Hematopoietic multipotent progenitor cell treated with erythropoietin and hydrocortisone succinate and interleukin-3 and kit ligand, for 4 days (in vitro differentiated cells): ENCODE data around the gene FOXD3.

ENCODE experiments used
- DNase-seq: peaks from one replicate; pipeline ENCODE4 v3.0.0-alpha.2; 2015

FOXD3 gene

DNA sequence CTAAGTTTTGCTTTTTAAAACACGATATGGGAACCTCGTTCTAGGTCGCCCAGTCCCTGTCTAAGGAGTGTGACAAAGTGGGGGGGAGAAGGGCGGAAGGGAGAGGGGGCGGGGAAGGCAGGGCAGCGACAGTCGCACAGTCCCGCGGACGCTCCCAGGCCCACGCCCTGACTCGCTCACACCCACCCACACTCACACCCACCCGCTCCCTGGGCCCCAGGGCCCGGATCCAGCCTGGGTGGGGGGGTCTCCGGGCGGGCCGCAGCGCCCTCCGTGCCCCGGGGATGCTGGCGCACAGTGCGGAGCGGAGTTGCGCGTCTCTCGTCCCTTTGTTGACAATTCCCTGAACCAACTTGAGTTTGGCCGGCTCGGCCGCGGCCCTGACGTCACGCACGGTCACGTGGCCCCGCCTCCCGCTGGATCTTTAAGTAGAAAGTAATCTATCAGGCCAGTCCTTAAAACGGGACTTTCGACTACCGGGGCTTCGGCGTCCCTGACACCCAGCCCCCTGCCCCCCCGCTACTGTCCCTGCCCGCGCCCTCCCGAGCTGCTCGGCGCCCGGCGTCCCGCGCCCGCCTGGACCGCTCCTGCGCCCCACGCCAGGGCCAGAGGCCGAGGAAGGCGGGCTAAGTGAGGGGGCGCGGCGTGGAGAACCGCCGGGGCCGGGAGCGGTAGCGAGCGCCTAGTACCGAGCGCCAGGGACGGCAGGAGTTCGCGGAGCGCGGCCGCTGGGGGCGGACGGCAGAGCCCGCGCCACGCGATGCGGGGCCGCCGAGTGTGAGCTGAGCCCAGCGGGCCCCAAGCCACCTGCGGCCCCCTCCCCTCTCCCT, at the start of gene FOXD3:
Gene FOXD3 (plus strand): TSS at position 454 of the 830 bp plus-strand sequence. CDS start 492 bp downstream, outside the sequence.
- peak; percentile 63 for DNase-seq

GRCh38 chr1:63272811-63273210, 49.6 kb upstream of the FOXD3 start:
- no peak for DNase-seq

DNA sequence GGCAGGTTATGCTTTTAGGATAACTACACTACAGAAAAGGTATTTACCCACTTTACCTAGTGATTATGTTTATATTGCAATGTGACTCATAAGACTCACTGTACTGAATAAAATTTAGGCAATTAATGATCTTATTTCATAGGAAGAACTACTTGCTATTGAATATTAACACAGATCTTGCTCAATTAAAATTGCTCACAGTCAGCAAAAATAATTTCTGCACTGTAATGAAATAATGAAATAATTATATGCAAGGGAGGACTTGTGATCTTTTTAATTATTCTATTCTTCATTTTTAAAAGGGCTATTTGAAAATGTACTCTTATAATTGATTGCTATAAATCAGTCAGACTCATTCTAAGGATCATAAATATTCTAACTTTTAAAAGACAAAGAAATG, 48.0 kb upstream of the FOXD3 start:
- DNase-seq: no peak

DNA sequence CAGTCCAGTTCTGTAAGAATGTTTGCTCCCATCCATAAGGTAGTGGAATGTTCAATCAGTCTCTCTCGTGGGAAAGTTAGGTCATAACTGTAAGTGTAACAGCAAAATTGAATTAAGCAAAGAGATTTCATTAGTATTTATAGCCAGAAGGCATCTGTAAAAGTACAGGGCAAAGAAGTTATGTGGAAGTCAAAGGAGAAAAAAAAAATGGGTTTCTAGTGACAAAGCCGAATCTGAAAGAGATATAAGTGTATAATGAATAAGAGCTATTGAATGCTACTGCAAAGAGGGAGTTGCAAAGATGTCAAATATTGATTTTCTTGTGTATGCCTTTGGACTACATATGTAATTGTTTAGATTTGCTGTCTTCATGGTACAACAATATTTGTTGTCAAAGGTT, 47.4 kb upstream of the FOXD3 start:
- no peak for DNase-seq

GRCh38 chr1:63276624-63277023, 45.7 kb upstream of the FOXD3 start:
- DNase-seq: no peak

GRCh38 chr1:63277195-63278192, 44.9 kb upstream of the FOXD3 start:
- DNase-seq: no peak

DNA sequence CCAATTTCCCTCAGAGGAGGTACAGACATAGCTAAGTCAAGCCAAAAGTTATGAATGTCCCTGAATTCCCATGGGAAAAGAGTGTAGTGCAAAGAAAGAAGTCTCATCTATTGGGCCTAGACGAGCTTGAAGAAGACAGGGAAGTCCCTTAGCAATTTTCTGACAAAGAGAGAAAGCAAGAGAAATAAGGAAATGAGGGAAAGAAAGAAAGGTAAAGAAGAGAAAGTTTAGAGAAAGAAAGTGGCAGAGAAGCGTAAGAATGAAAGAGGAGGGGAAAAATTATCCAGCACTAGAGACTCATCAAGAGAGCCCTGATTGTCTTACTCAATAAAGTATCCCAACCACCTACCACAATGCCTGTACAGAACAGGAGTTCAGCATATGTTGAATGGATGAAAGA, 40.6 kb upstream of the FOXD3 start:
- DNase-seq: no peak

- DNase-seq: no peak
These were observed 33.2 kb upstream of the FOXD3 start for GRCh38 chr1:63289135-63289534.

DNA sequence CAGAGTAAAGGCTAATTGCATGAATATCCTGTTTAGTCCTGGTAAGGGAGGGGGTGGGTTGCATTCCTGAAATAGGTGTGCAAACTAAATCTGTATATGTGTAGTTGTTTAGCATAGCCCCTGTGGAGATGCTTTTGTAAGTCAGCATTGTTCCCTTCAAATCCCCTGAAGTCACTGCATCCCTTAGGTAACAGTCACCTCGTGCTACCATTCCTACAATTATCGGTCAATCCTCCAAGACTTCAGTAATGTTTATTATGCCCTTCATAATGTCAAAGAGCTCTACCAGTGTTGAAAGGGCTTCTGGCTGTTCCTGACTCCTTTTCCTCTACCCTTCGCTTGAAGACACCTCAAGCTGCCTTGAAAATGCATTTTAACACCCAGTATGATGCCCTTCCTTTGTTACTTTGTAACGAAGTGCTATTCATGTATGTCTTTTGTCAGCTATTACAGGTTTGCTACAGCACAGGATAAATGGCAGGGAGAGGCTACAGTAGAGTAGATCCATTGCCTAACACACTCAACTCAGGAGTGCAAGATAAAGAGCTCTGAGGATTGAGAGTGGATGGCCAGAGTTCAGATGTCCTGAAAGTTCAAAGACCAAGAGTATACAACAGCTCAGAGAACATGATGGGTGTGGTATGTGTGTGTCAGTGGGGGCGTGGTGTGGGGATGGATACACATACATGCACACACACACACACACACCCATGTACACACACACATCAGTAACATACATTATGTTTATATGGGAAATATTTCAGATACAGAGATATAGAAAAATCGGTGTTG, 27.4 kb upstream of the FOXD3 start:
- DNase-seq: no peak

- no peak for DNase-seq
These were observed 18.0 kb upstream of the FOXD3 start for GRCh38 chr1:63304410-63304809.

DNA sequence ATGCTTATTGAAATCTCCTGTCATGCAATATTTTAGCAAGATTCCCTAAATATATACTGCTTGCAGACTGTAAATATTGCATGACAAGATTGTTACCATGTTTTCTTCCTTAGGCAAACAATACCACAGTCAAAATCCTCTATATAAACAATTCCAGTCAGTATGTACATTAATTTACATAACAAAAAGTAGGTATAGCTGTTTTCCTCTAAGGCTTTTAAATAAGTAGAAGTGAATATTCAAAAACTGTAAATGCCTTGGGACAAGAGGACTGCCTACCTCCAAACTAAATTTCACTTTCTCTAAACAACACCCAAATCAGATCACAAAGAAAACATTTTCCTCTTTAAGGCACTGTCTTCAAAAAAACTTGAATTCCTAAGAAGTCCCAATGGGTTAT, 17.3 kb upstream of the FOXD3 start:
- DNase-seq: no peak

DNA sequence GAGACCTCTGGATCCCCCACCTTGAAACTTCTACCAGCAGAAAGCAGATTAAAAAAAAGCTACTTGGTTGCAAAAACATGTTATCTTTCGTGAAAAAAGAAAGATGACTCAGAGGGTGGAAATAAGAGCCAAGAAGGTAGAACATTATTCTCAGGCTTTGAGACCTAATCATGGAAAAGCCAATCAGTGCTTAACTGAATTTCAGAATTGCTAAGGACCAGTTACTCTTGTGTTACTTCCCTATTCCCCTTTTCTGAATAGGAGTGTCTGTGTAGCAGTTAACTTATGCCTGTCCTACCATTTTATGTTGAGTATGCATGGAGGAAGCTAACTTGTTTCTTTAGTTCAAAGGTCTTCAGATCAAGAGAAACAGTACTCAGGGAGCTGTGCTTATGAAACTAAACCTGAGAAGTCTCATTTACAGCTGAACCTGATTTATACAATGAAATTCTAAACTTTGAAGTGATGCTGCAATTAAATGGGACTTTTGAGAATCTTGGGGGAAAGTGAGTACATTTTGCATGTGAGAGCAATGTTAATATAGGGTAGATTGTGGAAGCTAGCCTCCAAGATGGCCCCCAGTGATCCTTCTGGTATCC, 15.1 kb upstream of the FOXD3 start:
- DNase-seq: no peak

DNA sequence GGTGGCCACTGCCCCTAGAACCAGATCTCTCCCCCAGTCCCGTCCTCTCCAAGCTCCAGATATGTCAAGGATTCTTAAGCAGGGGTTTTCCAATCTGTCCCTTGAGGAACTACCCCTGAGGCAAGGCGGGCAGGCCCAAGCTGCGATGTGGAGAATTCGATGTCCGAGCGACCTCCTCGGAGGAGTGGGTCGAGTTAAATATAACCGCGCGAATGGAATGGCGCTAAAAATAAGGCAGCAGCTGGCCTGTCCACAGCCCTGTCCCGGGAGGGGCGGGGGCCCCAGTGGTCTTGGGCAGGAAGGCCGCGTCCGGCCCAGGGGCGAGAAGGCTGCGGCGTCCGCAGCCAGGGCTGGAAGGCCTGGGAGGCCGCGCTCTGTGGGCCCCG, 5.8 kb upstream of the FOXD3 start:
- no peak for DNase-seq

GRCh38 chr1:63316984-63317816, 5.2 kb upstream of the FOXD3 start:
- DNase-seq: peak; percentile 93

- DNase-seq: no peak
These were observed 4.6 kb upstream of the FOXD3 start for GRCh38 chr1:63317817-63318152.

GRCh38 chr1:63318201-63318979, 4.0 kb upstream of the FOXD3 start:
- DNase-seq: no peak

DNA sequence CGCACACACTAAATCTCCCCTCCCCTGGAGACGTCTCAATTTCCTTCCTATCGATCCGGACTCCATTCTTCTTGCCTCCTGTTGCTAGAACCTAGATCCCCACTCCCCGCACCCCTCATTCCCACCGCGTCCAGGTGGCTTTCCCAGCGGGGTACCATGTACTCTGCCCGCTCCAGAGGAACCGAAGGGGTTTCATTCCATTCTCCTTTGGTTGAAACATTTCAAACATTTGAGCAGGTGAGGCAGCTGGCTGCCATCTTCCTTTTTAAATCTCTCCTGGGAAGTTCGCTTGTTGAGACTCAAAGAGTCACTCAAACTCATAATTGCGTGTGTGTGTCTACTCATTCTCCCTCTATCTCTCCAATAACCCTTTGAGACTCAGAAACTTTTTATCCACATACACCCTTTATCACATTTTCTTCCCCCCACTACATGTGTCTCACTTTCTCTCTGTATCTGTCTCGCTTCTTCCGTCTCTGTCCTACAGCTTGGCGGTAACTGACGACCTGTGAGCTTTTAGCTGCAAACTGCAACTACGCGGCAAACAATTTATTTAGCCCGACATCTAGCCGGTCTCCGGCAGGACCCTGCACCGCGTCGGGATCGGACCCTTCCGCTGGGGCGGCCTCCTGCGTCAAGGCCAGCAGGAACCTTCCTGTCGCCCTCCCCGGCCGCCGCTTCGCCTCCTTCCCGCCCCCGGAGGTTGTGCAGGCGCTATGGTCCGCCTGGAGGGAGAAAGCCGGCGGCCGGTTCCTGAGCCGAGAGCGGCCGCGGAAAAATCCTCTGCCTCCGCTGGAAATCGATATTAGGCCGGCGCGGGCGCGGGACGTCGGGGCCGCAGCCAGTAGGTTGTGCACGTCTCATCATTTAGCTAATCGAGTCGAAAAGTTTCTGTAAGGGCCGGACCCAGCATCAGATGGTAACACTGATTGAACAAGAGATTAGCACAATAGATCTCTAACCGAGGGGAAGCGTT, 3.0 kb upstream of the FOXD3 start:
- DNase-seq: no peak

- DNase-seq: no peak
These were observed 2.2 kb upstream of the FOXD3 start for GRCh38 chr1:63320022-63320721.
